T-helper 1 cell treated with Interleukin-12 subunit alpha and Interleukin-12 subunit beta and Interleukin-4 antibody, amounts not matched to agents 30 μg/mL and 1 μg/mL, for 36 hours (primary cell): ENCODE data around the gene NFATC4.
"Not testable (repeated sequence)": the region's sequence is repeated elsewhere in the genome, so short reads cannot be mapped to it uniquely, and the experiment has no call there.

Source experiments
- H3K27ac Mint-ChIP-seq: one replicate; pipeline ENCODE4 v1.8.0; 2021; ENCODE audit warnings: mild to moderate bottlenecking, mixed read lengths
- H3K27me3 Mint-ChIP-seq: one replicate; pipeline ENCODE4 v1.8.0; 2021; ENCODE audit warnings: low read depth, mixed read lengths
- H3K36me3 Mint-ChIP-seq: one replicate; pipeline ENCODE4 v1.8.0; 2021; ENCODE audit warnings: low read depth, mixed read lengths
- H3K4me1 Mint-ChIP-seq: one replicate; pipeline ENCODE4 v1.8.0; 2021; ENCODE audit warnings: low read depth, mixed read lengths
- H3K4me3 Mint-ChIP-seq: one replicate; pipeline ENCODE4 v1.8.0; 2021; ENCODE audit warnings: mild to moderate bottlenecking, moderate library complexity, mixed read lengths
- H3K9me3 Mint-ChIP-seq: one replicate; pipeline ENCODE4 v1.8.0; 2021; ENCODE audit warnings: mixed read lengths

NFATC4 gene

DNA sequence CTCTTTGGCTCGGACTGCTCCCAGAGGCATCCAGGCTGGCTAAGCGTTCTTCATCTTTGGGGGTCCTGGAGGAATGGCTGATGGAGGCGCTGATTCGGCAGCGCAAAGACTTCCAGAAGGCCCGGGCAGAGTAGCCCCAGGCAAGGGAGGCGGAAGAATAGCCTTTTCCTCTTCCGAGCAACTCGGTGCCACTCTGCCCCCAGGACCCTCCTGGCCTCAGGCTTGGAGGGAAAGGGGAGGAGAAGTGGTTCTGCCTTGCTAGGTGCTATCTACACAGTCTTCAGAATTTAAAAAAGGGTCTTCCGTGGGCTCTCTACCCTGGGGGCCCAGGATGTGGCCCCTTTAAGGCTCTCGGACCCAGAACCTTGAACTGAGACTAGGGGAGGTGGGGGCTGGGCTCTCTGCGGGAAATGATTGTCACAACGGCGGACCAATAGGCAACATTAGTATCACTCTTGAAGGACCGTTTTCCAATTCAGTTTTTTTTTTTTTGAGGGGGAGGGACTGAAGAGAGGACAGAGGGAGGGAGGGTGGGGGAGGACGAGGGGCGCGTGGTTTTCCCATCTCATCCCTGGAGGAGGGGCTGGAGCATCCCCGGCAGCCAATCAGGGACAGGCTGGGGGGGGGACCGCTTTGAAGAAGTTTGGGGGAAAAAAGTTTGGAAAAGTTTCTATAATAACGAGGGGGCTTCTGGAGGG is at the start of gene NFATC4:
TSS of gene NFATC4 (plus strand) at position 671 of the 698 bp plus-strand sequence. CDS start 157 bp downstream, outside the sequence.
- Mint-ChIP-seq H3K9me3 (no peaks in the 10 kb centered on the region), H3K27ac (no peak within 1 kb of the TSS), H3K36me3 (no peaks in the 10 kb centered on the region), H3K4me3 (peak within 1 kb of the TSS; percentile 25), H3K27me3 (peaks cover 65% of the 10 kb centered on the region), H3K4me1 (peaks cover 14% of the 10 kb centered on the region)

DNA sequence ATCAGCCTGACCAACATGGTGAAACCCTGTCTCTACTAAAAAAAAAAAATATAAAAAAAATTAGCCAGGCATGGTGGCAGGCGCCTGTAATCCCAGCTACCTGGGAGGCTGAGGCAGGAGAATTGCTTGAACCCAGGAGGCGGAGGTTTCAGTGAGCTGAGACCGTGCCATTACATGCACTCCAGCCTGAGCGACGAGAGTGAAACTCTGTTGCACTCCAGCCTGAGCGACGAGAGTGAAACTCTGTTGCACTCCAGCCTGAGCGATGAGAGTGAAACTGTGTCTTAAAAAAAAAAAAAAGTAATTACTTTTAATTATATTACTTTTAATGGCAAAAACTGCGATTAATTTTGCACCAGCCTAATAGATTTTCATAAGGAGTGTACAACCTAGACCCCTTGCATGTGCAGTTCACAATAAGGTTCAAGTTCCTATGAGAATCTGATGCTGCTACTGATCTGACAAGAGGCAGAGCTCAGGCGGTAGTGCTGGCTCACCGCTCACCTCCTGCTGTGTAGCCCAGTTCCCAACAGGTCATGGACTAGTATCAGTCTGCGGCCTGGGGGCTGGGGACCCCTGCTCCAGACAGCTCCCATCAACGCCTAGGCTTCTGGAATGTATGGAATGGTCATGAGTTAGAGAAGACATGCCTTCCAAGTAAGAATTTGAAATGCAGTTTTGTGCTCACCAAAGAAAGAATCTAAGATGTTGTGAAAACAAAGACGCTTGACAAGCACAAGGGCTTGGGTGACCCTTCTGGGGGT is 46.6 kb upstream of the NFATC4 start:
- peaks cover 14% of the 10 kb centered on the region for H3K27me3 Mint-ChIP-seq
- H3K4me1 Mint-ChIP-seq: peaks cover 8% of the 10 kb centered on the region
- H3K27ac Mint-ChIP-seq: peak overlapping the region; percentile 1
- no peaks in the 10 kb centered on the region for H3K9me3 Mint-ChIP-seq
- H3K36me3 Mint-ChIP-seq: peaks cover 2% of the 10 kb centered on the region
- H3K4me3 Mint-ChIP-seq: no peak overlapping the region

DNA sequence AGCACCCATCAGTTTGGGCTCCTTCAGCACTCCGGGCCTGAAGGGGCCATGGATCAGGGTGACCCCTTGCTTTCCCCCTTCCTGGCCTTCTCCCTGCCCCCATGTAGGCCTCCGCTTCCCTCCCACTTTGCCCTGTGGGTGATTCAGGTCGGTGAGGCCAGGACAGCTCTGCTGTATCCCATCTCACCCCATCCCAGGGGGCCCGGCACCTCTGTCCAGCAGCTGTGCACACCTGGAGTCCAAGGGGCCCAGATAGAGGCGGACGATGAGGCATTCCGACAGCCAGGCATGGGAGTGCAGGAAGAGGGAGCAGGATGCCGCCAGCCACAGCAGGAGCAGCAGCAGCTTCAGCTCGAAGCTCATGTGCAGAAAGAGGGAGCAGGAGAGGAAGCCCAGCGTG is 45.3 kb upstream of the NFATC4 start:
- peaks cover 8% of the 10 kb centered on the region for H3K4me1 Mint-ChIP-seq
- no peaks in the 10 kb centered on the region for H3K36me3 Mint-ChIP-seq
- no peak overlapping the region for H3K27ac Mint-ChIP-seq
- peaks cover 14% of the 10 kb centered on the region for H3K27me3 Mint-ChIP-seq
- H3K9me3 Mint-ChIP-seq: no peaks in the 10 kb centered on the region
- no peak overlapping the region for H3K4me3 Mint-ChIP-seq

DNA sequence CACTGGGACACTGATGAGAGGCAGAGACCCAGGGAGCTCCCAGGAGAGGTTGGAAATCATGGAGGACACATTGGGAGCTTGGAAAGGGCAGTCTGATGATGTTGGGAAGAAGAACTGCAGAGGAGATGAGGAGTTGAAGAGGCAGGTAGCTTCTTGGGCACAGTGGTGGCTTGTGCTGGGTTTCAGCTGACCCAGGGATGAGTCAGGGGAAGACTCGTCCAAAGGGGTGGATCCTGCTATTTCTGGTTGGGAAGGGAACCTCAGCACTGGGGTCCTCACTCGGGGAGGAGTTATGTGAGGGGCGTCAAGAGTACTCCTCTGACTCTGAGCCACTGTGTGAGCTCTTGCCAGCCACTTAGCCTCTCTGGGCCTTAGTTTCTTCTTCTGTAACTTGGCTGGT is 44.6 kb upstream of the NFATC4 start:
- no peak overlapping the region for H3K4me3 Mint-ChIP-seq
- H3K4me1 Mint-ChIP-seq: peaks cover 7% of the 10 kb centered on the region
- H3K27me3 Mint-ChIP-seq: peaks cover 14% of the 10 kb centered on the region
- H3K27ac Mint-ChIP-seq: no peak overlapping the region
- no peaks in the 10 kb centered on the region for H3K36me3 Mint-ChIP-seq
- H3K9me3 Mint-ChIP-seq: no peaks in the 10 kb centered on the region

DNA sequence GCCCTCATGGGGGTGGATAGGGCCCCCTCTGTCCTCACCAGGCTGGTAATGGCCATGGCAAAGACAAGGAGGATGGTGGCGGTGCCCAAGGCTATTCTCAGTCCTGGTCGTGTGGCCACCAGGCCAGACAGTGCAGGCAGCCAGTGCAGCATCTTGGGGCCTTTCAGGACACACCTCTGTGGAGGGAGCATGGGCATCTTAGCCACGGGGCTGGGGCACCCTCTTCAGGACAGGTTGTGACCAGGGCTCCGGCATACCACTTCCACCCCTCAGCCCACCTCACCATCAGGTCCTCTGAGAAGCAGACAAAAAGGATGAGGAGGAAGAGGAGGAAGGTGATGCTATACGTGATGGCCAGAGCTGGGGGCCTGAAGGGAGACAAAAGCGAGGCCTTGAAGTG is 44.0 kb upstream of the NFATC4 start:
- H3K9me3 Mint-ChIP-seq: no peaks in the 10 kb centered on the region
- H3K27ac Mint-ChIP-seq: no peak overlapping the region

DNA sequence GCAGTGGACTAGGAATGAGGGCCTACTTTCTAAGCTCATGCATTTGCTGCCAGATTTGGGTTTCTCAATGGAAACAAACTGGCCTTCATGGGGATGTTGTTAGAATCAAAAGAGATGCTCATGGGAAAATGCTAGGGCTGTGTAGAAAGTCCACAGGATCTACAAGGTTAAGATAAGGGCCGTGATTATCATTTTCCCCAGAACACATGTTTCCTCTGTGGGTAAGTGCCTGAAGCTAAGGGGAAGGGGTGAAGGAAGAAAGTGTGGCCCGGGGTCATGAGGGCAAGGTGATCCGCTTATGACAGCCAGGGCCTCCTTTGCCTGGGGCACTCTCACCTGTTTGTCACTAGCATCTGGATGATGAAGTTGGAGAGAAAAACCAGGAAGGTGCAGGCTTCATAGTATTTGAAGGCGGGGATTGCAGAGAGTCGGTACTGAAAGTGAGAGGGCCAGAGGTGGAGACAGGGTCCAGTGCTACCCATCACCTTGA is 42.9 kb upstream of the NFATC4 start:
- Mint-ChIP-seq H3K27me3 (peaks cover 11% of the 10 kb centered on the region), H3K9me3 (no peaks in the 10 kb centered on the region), H3K36me3 (no peaks in the 10 kb centered on the region), H3K4me1 (peaks cover 20% of the 10 kb centered on the region), H3K4me3 (no peak overlapping the region), H3K27ac (no peak overlapping the region)

More for the DNA sequence above, 44.0 kb upstream of the NFATC4 start:
- Mint-ChIP-seq H3K4me3 (no peak overlapping the region), H3K36me3 (no peaks in the 10 kb centered on the region), H3K27me3 (peaks cover 14% of the 10 kb centered on the region), H3K4me1 (peaks cover 12% of the 10 kb centered on the region)

DNA sequence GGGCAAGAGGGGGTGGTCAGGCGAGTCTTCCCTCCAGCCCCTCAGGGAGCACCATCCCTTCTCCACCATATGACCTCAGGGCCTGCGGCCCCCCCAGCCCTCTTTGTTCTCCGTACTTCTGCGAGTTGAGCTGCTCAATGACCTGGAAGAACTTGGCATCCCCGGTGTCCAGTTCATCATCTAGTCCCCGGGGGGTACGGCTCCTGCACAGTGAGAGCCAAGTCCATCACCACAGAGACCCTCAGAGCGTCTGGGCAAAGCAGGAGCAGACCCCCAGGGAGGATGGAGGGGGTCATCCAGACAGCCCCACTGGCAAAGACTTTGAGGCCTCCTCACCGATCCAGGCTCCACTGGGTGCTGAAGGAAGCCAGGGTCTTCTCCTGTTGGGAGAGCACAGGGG is 42.0 kb upstream of the NFATC4 start:
- H3K27me3 Mint-ChIP-seq: peaks cover 17% of the 10 kb centered on the region
- no peak overlapping the region for H3K27ac Mint-ChIP-seq
- H3K4me1 Mint-ChIP-seq: peaks cover 23% of the 10 kb centered on the region
- H3K4me3 Mint-ChIP-seq: no peak overlapping the region
- H3K9me3 Mint-ChIP-seq: no peaks in the 10 kb centered on the region
- no peaks in the 10 kb centered on the region for H3K36me3 Mint-ChIP-seq

DNA sequence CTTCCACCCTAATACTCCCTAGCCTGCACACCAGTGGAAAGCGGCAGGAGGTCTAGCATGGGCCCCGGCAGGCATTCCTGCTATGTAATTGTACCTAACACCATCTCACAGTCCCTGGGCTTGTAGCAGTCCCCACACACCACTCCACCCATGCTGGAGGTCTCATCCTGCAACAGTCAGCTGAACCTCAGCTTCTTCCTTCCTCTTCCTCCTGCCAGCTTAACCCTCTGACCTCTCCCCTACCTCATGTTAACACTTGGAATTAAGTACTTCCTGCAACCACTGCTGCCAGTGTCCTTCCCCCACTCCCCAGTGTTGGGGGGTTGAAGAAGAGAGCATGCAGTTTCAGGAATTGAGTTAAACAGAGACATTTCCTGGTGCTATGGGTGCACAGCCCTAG is 40.7 kb upstream of the NFATC4 start:
- peak overlapping the region; percentile 74 for H3K27ac Mint-ChIP-seq
- peaks cover 27% of the 10 kb centered on the region for H3K27me3 Mint-ChIP-seq
- H3K36me3 Mint-ChIP-seq: no peaks in the 10 kb centered on the region
- H3K4me1 Mint-ChIP-seq: peaks cover 30% of the 10 kb centered on the region
- no peak overlapping the region for H3K4me3 Mint-ChIP-seq
- H3K9me3 Mint-ChIP-seq: no peaks in the 10 kb centered on the region

DNA sequence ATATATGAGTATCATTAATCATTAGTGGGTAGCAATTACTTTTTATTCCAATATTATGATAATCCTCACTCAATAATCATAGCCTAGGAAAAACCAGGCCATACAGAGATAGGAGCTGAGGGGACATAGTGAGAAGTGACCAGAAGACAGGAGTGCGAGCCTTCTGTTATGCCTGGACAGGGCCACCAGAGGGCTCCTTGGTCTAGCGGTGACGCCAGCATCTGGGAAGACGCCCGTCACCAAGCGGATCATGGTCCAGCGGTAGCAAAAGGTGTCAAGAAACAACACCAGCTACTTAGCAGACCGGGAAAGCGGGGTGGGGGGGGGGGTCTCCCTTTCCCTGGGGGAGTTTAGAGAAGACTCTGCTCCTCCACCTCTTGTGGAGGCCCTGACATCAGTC is 40.1 kb upstream of the NFATC4 start:
- peaks cover 33% of the 10 kb centered on the region for H3K4me1 Mint-ChIP-seq
- H3K4me3 Mint-ChIP-seq, H3K9me3 Mint-ChIP-seq, H3K27ac Mint-ChIP-seq, H3K36me3 Mint-ChIP-seq: not testable (repeated sequence)
- H3K27me3 Mint-ChIP-seq: peaks cover 29% of the 10 kb centered on the region

DNA sequence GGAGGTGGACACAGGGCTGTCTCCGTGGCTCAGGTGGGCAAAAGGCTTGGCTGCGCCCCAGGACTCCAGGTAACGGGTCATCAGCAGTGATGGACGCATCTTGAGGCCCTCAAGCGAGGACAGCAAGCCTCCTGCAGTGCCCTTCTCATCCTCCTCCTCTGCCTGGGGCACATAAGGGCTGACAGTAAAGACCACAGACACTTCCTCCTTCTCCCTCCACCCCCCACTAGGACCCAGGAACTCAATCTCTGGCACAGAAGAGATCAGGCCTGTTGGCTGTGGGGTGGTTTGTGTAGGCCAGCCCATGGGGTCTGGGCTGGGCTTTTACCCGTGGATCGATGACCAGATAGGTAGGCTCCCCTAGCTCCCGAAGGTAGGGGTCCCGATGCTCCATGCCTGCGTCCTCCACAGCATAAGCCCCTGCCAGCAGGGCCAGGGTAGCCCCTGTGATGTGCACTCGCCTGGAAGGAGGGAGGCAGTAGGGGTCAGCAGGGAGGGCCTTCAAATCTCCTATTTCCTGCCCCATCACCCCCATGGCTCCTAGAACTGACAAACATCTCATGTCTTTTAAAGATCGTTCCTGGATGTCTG is 38.8 kb upstream of the NFATC4 start:
- H3K4me1 Mint-ChIP-seq: peaks cover 36% of the 10 kb centered on the region
- H3K36me3 Mint-ChIP-seq: no peaks in the 10 kb centered on the region
- no peaks in the 10 kb centered on the region for H3K9me3 Mint-ChIP-seq
- H3K4me3 Mint-ChIP-seq: no peak overlapping the region
- peaks cover 35% of the 10 kb centered on the region for H3K27me3 Mint-ChIP-seq
- peak overlapping the region; percentile 26 for H3K27ac Mint-ChIP-seq

DNA sequence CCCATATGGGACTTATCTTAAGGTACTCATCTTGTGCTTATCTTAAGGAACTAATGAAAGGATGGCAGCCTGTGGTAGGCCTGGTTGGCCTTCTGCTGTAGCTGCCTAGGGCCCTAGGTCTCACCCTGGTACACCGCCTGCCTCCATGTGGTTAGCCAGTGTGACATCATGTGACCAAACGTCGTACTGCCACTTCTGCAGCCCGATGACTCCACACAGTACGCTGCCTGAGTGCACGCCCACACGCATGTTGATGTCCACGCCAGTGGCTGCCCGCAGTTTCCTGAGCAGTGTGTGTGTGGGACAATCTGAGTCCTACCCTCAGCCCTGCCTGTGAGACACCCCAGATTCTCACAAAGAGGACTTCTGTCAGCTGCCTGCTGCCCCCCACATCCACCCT is 38.2 kb upstream of the NFATC4 start:
- peak overlapping the region; percentile 26 for H3K27ac Mint-ChIP-seq
- no peak overlapping the region for H3K4me3 Mint-ChIP-seq

DNA sequence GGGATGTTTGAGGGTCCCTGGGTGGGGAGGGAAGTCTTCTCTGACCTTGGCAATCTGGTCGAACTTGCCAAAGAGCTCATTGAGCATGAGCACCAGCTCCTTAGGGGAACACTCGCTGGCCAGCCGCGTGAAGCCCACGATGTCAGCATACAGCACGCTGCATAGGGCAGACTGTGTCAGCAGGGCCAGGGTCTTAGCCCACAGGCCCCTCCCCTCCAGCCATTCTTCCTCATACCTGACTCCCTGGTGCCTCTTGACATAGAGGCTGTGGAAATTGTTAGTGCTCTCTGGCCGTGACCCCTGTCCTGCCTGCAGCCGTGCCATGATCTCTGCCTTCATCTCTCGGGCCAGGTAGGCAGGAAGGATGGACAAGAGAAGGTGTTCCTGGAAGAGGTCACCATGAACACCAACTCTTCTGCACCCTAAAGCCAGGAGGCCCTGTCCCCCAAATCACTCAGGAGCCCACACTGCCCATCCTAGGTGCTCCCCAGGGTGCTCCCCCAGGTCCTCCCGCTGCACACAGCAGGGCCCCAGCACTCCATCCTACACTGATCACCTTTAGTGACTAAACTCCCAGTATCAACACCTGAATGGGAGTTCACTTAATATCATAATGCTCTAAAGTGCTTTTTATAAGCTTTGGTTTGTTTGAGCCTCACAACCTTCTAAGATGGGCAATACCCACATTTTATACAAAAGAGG is 36.9 kb upstream of the NFATC4 start:
- no peak overlapping the region for H3K4me3 Mint-ChIP-seq
- H3K36me3 Mint-ChIP-seq: peaks cover 6% of the 10 kb centered on the region
- H3K9me3 Mint-ChIP-seq: no peaks in the 10 kb centered on the region
- H3K27ac Mint-ChIP-seq: no peak overlapping the region
- H3K27me3 Mint-ChIP-seq: peaks cover 47% of the 10 kb centered on the region
- peaks cover 41% of the 10 kb centered on the region for H3K4me1 Mint-ChIP-seq

More for the DNA sequence above, 38.2 kb upstream of the NFATC4 start:
- Mint-ChIP-seq H3K36me3 (no peaks in the 10 kb centered on the region), H3K9me3 (no peaks in the 10 kb centered on the region), H3K27me3 (peaks cover 39% of the 10 kb centered on the region), H3K4me1 (peaks cover 39% of the 10 kb centered on the region)

DNA sequence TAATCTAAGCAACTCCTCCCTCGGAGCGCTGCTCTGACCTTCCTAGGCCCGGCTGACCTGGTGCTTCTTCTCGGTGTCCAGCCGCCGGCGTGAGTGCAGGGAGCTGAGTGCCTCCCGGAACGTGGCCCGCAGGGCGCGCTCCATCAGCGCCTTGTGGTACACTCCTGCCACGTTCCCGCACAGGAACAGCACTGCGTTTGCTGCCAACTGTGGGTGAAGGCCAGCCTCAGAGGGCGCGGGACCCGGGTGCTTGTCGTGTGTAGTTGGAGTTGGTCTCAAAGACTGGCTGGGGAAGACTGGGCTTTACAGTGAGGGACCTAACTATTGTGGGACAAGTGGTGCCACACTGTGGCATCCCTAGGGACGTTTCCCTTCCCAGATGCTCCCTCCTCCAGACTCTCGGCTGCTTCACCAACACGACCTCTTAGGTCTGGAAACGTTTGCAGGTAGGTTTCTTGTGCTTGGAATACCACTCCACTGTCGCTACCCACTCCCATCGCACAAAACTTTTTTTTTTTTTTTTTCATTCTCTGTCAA is 36.2 kb upstream of the NFATC4 start:
- peaks cover 42% of the 10 kb centered on the region for H3K4me1 Mint-ChIP-seq
- peaks cover 47% of the 10 kb centered on the region for H3K27me3 Mint-ChIP-seq
- H3K9me3 Mint-ChIP-seq: no peaks in the 10 kb centered on the region
- H3K27ac Mint-ChIP-seq: peak overlapping the region; percentile 71
- peak overlapping the region; percentile 78 for H3K4me3 Mint-ChIP-seq
- peaks cover 12% of the 10 kb centered on the region for H3K36me3 Mint-ChIP-seq
